IMR-90 (cell line): Measurements from ENCODE around the gene DACT1. TPM values are rescaled to one million over a fixed set of nuclear protein-coding genes. Genes with fewer than 3 reads are reported as not detected.
A peak's percentile ranks its signal among the peaks of the same experiment; 100 is the strongest.

Experiments
- ATAC-seq: fragments of 200-7000 bp; cut with Tn5 transposase; 2 replicates; pipeline ENCODE4 v1.9.1; 2020; ENCODE audit warnings: low read depth, mild to moderate bottlenecking, moderate library complexity
- BruUV-seq: library from RNA; stranded (reverse); fragments of 400-500 nt; replicated peaks from 2 replicates; lab custom pipeline; 2021; lab: Mats Ljungman, UMichigan
- CTCF ChIA-PET: fragments of 300-600 bp; formaldehyde crosslinking; extraction: SDS; loops from one replicate; lab custom pipeline; 2021; ENCODE audit warnings: antibody characterized with exemption; lab: Yijun Ruan, JAX
- POLR2A ChIA-PET: fragments of 300-600 bp; sonication (Branson Sonifier 250); formaldehyde crosslinking; loops from one replicate; lab custom pipeline; 2022; ENCODE audit warnings: antibody characterized with exemption; ENCODE audit not compliant: unreplicated experiment; lab: Charles Lee
- DNase-seq: peaks from one replicate; pipeline ENCODE4 v3.0.0; 2013
- H2AFZ ChIP-seq: replicated peaks from 2 replicates; pipeline ENCODE3; 2013; ENCODE audit warnings: low read length, mild to moderate bottlenecking; ENCODE audit not compliant: poor library complexity
- H2AK5ac ChIP-seq: 2 replicates; pipeline ENCODE4 v1.6.1; 2013; ENCODE audit warnings: low read depth, low read length, inconsistent platforms
- H2AK9ac ChIP-seq: replicated peaks from 2 replicates; pipeline ENCODE3; 2013; ENCODE audit warnings: mild to moderate bottlenecking, low read depth, low read length, moderate library complexity; ENCODE audit not compliant: poor library complexity
- H2BK120ac ChIP-seq: 2 replicates; pipeline ENCODE4 v1.6.1; 2013; ENCODE audit warnings: low read depth, low read length, inconsistent platforms
- H2BK15ac ChIP-seq: 3 replicates; pipeline ENCODE4 v1.6.1; 2013; ENCODE audit warnings: low read depth, low read length, inconsistent platforms
- H2BK20ac ChIP-seq: 2 replicates; pipeline ENCODE4 v1.6.1; 2013; ENCODE audit warnings: low read depth, mild to moderate bottlenecking, inconsistent platforms, low read length, moderate library complexity
- H2BK5ac ChIP-seq: 2 replicates; pipeline ENCODE4 v1.6.1; 2013; ENCODE audit warnings: mild to moderate bottlenecking, low read depth, low read length, inconsistent platforms; ENCODE audit not compliant: poor library complexity, severe bottlenecking
- H3K14ac ChIP-seq: replicated peaks from 2 replicates; pipeline ENCODE4 v1.6.1; 2013; ENCODE audit warnings: low read depth, low read length, inconsistent platforms
- H3K18ac ChIP-seq: 2 replicates; pipeline ENCODE4 v1.6.1; 2013; ENCODE audit warnings: low read depth, low read length, control low read depth
- H3K23ac ChIP-seq: 2 replicates; pipeline ENCODE4 v1.6.1; 2013; ENCODE audit warnings: low read depth, low read length, inconsistent platforms
- H3K27ac ChIP-seq: 2 replicates; pipeline ENCODE4 v1.5.1; 2013; ENCODE audit warnings: mild to moderate bottlenecking, control low read depth, low read length; ENCODE audit not compliant: insufficient read depth
- H3K27me3 ChIP-seq: 2 replicates; pipeline ENCODE4 v1.6.1; 2013; ENCODE audit warnings: low read length; ENCODE audit not compliant: control insufficient read depth, insufficient read depth
- H3K36me3 ChIP-seq: 2 replicates; pipeline ENCODE4 v1.6.1; 2013; ENCODE audit warnings: low read length, mixed read lengths; ENCODE audit not compliant: control insufficient read depth, insufficient read depth
- H3K4ac ChIP-seq: 2 replicates; pipeline ENCODE4 v1.6.1; 2013; ENCODE audit warnings: low read depth, low read length, inconsistent platforms
- H3K4me1 ChIP-seq: 2 replicates; pipeline ENCODE4 v1.6.1; 2013; ENCODE audit warnings: low read length, mixed read lengths; ENCODE audit not compliant: control insufficient read depth, insufficient read depth
- H3K4me2 ChIP-seq: 2 replicates; pipeline ENCODE4 v1.6.1; 2013; ENCODE audit warnings: low read depth, mild to moderate bottlenecking, control low read depth, low read length, moderate library complexity
- H3K4me3 ChIP-seq: 2 replicates; pipeline ENCODE4 v1.5.1; 2013; ENCODE audit warnings: low read depth, mild to moderate bottlenecking, control low read depth, low read length, moderate library complexity; ENCODE audit not compliant: insufficient read depth
- H3K56ac ChIP-seq: 2 replicates; pipeline ENCODE4 v1.6.1; 2013; ENCODE audit warnings: low read length, inconsistent platforms; ENCODE audit not compliant: insufficient read depth; ENCODE audit errors: extremely low read depth
- H3K79me1 ChIP-seq, 2 experiments: 2 replicates each; pipeline ENCODE4 v1.6.1; 2013; ENCODE audit warnings: low read length in 2 of 2, inconsistent platforms in 1 of 2, low read depth in 1 of 2
- H3K9ac ChIP-seq: 2 replicates; pipeline ENCODE4 v1.6.1; 2013; ENCODE audit warnings: low read depth, low read length, control low read depth
- H3K9me1 ChIP-seq: 2 replicates; pipeline ENCODE4 v1.6.1; 2013; ENCODE audit warnings: low read length, inconsistent platforms; ENCODE audit not compliant: insufficient read depth
- H3K9me3 ChIP-seq: 2 replicates; pipeline ENCODE4 v1.6.1; 2013; ENCODE audit warnings: low read length; ENCODE audit not compliant: control insufficient read depth, insufficient read depth
- H4K20me1 ChIP-seq: 2 replicates; pipeline ENCODE4 v1.6.1; 2013; ENCODE audit warnings: low read length, inconsistent platforms; ENCODE audit not compliant: insufficient read depth
- H4K5ac ChIP-seq: 2 replicates; pipeline ENCODE4 v1.6.1; 2013; ENCODE audit warnings: mild to moderate bottlenecking, low read depth, low read length, control low read depth
- H4K8ac ChIP-seq, 2 experiments: 2 replicates each; pipeline ENCODE4 v1.6.1; 2013; ENCODE audit warnings: low read depth in 2 of 2, low read length in 2 of 2, control low read depth in 1 of 2, inconsistent platforms in 1 of 2
- H4K91ac ChIP-seq: 2 replicates; pipeline ENCODE4 v1.6.1; 2013; ENCODE audit warnings: low read depth, low read length, inconsistent platforms; ENCODE audit not compliant: insufficient read depth
- BHLHE40 ChIP-seq: fragments of 150-350 bp; IDR thresholded peaks from 2 replicates; pipeline ENCODE4 v1.6.1; 2016; ENCODE audit warnings: mild to moderate bottlenecking, low read depth, low read length
- CEBPB ChIP-seq: IDR thresholded peaks from 2 replicates; pipeline ENCODE4 v1.6.1; 2012; ENCODE audit warnings: low read depth, low read length, improper control_type of control experiment
- RFX5 ChIP-seq: IDR thresholded peaks from 2 replicates; pipeline ENCODE4 v1.8.0; 2012; ENCODE audit warnings: low read depth, mild to moderate bottlenecking, low read length, moderate library complexity
- WGBS, 2 experiments: methylation state at CpG; one replicate each; pipeline versions ENCODE4 v1.1.5 to v1.1.7; 2013; ENCODE audit warnings: missing lambda C conversion rate in 2 of 2; ENCODE audit not compliant: insufficient read length in 1 of 2; ENCODE audit errors: extremely low coverage in 2 of 2; 5-methylcytosine and 5-hydroxymethylcytosine counted together
- dilution Hi-C: fragments of 300-500 bp; cut with HindIII; formaldehyde crosslinking; loops from one replicate; pipeline ENCODE4 v1.14.3; 2018; ENCODE audit warnings: low sequenced_read_pairs; ENCODE audit not compliant: unreplicated experiment
- in situ Hi-C: fragments of 300-500 bp; cut with MboI; formaldehyde crosslinking; loops from 3 replicates; pipeline ENCODE4 v1.14.3; 2019; ENCODE audit warnings: low sequenced_read_pairs, inconsistent platforms, mixed read lengths
- intact Hi-C: fragments of 100-400 bp; cut with micrococcal nuclease; formaldehyde crosslinking; loops from 2 replicates; pipeline ENCODE4 v1.10.0; 2022
- polyA plus RNA-seq, 3 experiments: library from polyadenylated mRNA; depleted of rRNA; stranded (reverse); fragments of >200 nt; gene quantifications; 2 replicates each; pipeline ENCODE4 v1.2.3, GENCODE V29; 2012; ENCODE audit warnings: low replicate concordance in 1 of 3
- total RNA-seq: library from RNA; depleted of rRNA; stranded (reverse); fragments of >200 nt; gene quantifications from 2 replicates; pipeline ENCODE4 v1.2.3, GENCODE V29; 2012

The DACT1 gene
- total and polyA plus RNA-seq, 2 of the 4 experiments (the other 2 are of a cell fraction), result 6.5 to 9.7 TPM

- ChIA-PET CTCF (no interaction called here), POLR2A (no interaction called here)
- Histone ChIP-seq H3K18ac (no peak overlapping the region), H2AK9ac (peak overlapping the region; percentile 53), H3K4me1 (no peaks in the 10 kb centered on the region), H4K20me1 (no peaks in the 10 kb centered on the region), H3K9me3 (no peaks in the 10 kb centered on the region; the same call in 1 of the 2 replicates), H3K9me1 (peaks cover 5% of the 10 kb centered on the region; the same call in 1 of the 2 replicates), H3K4me3 (no peak overlapping the region), H3K56ac (no peak overlapping the region), H3K23ac (no peak overlapping the region), H2AFZ (no peak overlapping the region), H3K27me3 (no peaks in the 10 kb centered on the region), H3K4me2 (no peak overlapping the region), H4K91ac (no peak overlapping the region), H4K5ac (no peak overlapping the region), H3K4ac (no peak overlapping the region), H3K14ac (no peak overlapping the region), H4K8ac (no peak overlapping the region), H2BK5ac (no peak overlapping the region), H3K36me3 (peaks cover 29% of the 10 kb centered on the region), H2BK15ac (no peak overlapping the region), H2BK20ac (no peak overlapping the region), H2BK120ac (no peak overlapping the region), H3K79me1 (peaks cover 6 to 8% of the 10 kb centered on the region in 2 experiments; a peak in 2 of 4 replicates), H3K9ac (no peak overlapping the region), H3K27ac (no peak overlapping the region), H2AK5ac (no peak overlapping the region)
- no peak for ATAC-seq
- dilution Hi-C loops, result no loop called here
- TF ChIP-seq RFX5, result no peak
- TF ChIP-seq CEBPB, result no peak
- no peak for TF ChIP-seq BHLHE40
- 95% methylated on average over 33 of the region's 34 CpGs; no CpG with 5 or more reads in 1 of the 2 experiments for WGBS, 2 experiments
- DNase-seq, result no peak
- BruUV-seq, result no TSS peak
- intact Hi-C loops, result no loop called here
- in situ Hi-C loops, result loop anchor here (10.0 to 25.0 kb wide), 2 partner anchors 378 to 816 kb away; partner anchors contain the start of gene GPR135
Measured at GRCh38 chr14:58646479-58646878, 8.7 kb downstream of the DACT1 start.
